GM12892 (cell line): ENCODE data around the gene TIAM1.

Source experiments
- POLR2A ChIP-seq: IDR thresholded peaks from 2 replicates; pipeline ENCODE4 v1.6.1; 2011; ENCODE audit warnings: low read depth, low read length, control low read depth
- POLR2AphosphoS5 ChIP-seq: IDR thresholded peaks from 2 replicates; pipeline ENCODE4 v1.6.1; 2011; ENCODE audit warnings: low read depth, low read length, control low read depth
- TAF1 ChIP-seq: IDR thresholded peaks from 2 replicates; pipeline ENCODE4 v1.6.1; 2011; ENCODE audit warnings: low read depth, mild to moderate bottlenecking, control low read depth, low read length, borderline replicate concordance

DNA sequence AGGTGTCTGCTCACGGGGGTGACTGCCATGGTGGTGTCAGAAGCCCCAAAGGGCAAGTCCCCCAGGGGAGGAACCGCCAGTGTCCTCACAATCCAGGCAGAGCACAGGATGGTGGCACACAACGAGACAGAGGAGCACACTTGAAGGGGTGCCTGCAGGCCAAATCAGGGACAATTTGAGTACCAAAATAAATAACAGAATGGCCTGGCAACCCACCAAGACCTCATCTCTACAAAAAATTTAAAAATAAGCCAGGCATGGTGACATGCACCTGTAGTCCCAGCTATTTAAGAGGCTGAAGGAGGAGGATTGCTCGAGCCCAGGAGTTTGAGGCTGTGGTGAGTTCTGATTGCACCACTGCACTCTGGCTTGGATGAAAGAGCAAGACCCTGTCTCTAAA is 38.2 kb downstream of the TIAM1 start:
- TF ChIP-seq POLR2AphosphoS5 (no peak), POLR2A (no peak), TAF1 (no peak)
